HG03460 (cell line): ENCODE data around the gene NRSN2.
"Not testable (repeated sequence)": the region's sequence is repeated elsewhere in the genome, so short reads cannot be mapped to it uniquely, and the experiment has no call there.

ENCODE experiments used
- ATAC-seq: cut with Tn5 transposase; IDR thresholded peaks from one replicate; pipeline ENCODE4 v1.9.1; 2021; ENCODE audit not compliant: unreplicated experiment

Gene NRSN2

DNA sequence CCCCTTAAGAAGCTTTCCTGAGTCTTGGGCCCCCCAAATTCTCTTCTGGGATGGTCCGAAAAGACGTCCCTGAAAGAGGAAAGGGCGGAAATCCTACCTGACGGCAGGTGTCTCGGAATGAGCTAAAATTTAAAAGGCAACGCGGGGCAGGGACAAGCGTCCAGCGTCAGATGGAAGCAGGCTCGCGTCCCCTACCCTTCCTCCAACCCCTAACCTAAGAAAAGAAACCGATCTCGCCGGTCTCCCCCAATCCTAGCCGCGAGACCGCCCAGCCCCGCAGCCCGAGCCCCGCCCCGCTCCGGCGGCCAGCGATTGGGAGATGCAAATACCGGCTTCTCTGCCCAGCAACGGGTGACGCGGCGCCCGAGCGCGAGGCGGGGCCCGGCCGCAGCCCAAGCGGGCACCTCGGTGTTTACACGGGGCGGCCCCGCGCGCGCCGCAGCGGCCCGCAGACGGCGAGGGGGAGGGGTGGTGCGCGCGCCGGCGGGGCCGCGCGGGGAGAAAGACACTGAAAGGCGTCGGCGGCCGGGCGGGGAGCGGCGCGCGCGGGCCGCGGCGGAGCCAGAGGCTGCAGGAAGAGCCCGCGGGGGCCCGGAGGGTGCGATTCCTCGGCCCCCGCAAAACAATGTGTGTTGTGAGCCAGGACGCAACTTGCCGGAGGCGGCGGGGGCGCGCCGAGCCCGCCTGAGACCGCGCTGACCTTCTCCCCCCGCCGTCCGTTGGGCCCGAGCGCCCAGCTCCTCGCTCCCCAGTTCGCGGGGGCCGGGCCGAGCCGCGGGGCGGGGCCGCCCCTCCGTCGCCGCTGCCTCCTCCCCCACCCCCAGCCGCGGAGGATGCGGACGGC lies 21.6 kb upstream of the NRSN2 start, which contains the start of gene SOX12:
Gene SOX12 (plus strand): TSS at position 508 of the 844 bp plus-strand sequence. CDS start 373 bp downstream, outside the sequence.
- peak; percentile 65 for ATAC-seq

GRCh38 chr20:325889-326644 lies 20.8 kb upstream of the NRSN2 start:
- no peak for ATAC-seq

GRCh38 chr20:326645-327185 lies 20.2 kb upstream of the NRSN2 start:
- ATAC-seq = no peak

DNA sequence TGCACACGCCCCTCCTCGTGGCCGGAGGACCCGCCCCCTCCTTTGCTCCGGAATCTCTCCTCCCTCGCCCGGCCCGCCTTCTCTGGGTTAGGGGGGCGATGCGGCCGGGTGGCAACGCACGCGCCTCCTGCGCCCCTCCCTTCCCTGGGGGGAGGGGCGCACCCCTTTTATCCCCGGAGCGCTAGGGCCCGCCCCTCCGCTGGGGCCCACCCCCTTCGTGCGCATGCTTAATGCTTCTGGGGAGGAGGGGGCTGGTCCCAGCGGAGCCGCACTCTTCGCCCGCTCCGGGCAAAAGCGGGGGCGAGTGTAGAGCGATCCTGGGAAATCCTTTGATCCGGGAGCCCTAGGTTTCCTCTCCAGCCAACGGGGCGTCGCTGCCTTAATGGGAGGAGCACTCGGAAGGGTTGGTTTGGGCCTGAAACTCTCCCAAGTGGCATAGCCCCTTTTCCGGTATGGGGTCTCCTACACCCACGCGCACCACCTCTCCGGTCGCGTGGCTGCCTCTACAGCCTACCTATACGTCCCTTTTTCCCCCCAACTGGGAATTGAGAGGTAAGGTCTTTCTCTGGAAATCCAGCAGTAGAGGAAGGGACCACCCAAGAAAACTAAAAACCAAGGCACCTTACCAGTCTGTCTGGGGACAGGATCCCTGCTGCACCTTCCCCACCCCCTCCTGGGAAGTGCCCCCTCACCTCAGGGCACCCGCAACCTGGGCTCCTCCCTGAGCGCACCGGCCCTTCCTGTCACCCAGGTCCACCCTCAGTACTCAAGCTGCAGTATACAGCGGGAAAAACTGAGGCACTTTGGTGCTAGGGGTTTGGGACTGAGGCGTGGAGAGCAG lies 19.5 kb upstream of the NRSN2 start:
- ATAC-seq = peak; percentile 15

GRCh38 chr20:328027-328974 lies 18.6 kb upstream of the NRSN2 start:
- ATAC-seq = no peak

- ATAC-seq = no peak
Observed at GRCh38 chr20:328975-329695, 17.8 kb upstream of the NRSN2 start.

DNA sequence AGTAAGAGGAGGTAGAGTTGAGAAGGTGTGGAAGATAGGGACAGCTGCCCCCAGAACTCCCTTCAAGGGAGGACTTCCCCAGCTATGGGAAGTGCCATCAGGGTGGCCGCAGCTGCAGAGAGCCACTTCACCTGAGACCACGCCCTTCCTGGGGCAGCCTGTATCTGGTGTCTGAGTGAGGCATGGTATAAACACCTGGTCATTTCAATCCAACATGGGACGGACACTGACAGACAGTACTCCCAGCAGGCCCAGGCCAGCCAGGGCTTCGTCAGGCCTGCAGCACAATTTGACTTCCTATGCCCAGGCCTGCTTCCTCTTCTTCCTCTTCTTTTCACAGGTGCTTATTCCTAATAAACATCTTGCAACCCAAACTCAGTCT lies 17.1 kb upstream of the NRSN2 start:
- no peak for ATAC-seq

DNA sequence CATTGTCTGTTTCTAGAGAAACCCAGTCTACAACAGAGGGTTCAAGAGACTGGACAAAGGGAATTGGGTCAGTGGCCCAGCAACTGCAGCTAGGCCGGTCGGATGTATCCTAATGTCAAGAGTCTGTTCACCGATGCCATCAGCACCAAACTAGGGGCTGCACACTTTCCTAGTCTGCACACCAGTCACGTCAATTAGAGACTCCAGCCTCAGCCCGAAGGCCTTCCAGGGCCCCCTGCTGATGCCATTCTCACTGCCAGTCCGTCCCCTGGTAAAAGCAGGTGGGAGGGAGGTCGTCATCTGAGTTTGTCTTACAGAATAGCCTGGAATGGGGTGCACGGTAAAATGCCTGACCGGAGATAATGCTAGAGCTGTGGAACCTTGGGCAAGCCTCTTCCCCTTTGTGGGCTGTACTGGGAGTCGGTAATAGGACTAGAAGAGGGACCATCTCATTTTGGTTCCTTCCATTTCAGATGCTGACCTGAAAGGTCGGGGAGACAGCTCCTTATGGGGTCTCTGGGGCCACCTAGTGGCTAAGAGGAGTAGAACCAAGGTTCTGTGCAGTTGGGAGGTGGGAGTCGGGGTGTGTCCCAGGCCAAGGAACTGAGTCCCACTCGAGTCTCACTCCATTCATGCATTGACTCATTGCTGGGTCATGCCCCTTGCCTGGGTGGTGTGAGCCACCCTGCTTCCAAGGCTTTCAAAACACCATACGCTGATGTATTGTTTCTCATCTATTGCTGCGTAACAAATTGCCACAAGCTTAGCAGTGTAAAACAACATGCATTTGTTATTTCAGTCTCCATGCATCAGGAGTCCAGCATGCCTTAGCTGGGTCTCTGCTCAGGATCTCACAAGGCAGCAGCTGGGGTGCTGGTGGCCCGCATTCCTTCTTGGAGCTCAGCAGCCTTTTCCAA lies 16.4 kb upstream of the NRSN2 start:
- ATAC-seq = no peak

- ATAC-seq = no peak
Observed at GRCh38 chr20:334578-334977, 12.3 kb upstream of the NRSN2 start.

DNA sequence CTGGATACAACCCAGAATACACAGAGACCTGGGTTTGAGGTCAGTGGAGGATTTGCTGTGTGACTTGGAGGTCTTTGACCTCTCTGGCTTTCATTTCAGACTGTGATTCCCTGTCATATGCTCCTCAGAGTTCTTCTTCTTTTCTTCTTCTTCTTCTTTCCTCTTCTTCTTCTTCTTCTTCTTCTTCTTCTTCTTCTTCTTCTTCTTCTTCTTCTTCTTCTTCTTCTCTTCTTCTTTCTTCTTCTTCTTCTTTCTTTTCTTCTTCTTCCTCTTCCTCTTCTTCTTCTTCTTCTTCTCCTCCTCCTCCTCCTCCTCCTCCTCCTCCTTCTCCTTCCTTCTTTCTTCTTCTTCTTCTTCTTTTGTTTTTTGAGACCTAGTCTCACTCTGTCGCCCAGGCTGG lies 10.9 kb upstream of the NRSN2 start:
- ATAC-seq = not testable (repeated sequence)

DNA sequence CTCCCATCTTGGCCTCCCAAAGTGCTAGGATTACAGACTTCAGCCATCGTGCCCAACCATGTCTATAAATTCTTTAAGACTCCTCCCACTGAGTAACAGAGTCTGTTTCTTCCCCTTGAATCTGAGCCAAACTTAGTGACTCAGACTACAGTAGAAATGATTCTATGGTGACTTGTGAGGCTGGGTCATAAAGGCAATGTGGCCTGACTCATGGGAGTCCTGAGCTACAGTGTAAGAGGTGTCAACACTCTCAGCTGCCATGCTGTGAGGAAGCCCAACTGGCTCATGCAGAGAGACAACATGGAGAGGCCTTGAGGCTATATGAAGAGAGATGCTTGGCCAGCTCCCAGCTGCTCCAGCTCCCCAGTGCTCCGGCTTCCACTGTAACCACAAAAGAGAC lies 5.2 kb upstream of the NRSN2 start:
- no peak for ATAC-seq

GRCh38 chr20:343107-343506 lies 3.8 kb upstream of the NRSN2 start:
- ATAC-seq = no peak

DNA sequence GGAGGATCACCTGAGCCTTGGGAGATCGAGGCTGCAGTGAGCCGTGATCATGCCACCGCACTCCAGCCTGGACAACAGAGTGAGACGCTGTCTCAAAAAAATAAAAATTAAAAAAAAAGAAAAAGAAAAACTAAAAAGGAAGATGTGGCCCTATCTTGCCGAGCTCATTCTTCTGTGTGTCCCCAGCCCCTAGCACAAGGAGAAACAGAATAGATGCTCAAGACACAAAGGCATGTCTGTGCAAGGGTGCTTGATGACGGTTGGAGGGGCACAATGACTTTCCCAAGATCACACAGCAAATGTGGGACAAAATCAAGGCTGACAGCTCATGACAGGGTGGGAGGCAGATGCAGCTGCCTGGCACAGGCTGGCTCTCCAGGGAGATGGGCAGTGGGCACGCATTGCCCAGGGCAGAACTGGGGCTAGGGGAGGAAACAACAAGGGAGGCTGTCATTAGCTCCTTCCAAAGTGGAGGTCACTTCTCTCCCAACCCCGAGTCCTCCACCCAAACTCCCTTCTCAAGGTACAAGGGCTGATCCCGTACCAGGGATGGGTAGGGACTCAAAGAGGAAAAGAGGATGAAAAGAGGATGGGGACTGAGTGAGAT lies 775 bp upstream of the NRSN2 start:
- ATAC-seq = no peak

DNA sequence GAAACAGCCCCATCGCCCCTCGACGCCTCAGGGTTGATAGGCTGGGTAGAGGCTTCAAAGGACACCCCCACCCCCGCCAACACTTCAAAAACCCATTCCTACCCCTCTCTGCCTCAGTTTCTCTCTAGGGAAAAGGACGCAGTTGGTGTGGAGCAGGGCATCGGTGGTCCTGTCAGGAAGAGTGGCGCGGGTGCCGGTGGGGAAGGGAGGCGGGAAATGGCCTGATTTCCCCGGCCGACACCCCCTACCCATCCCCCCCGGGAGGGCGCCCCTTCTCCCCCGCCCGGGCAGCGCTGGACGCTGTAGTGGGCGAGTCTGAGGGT lies 367 bp downstream of the NRSN2 start:
- ATAC-seq = peak; percentile 1

DNA sequence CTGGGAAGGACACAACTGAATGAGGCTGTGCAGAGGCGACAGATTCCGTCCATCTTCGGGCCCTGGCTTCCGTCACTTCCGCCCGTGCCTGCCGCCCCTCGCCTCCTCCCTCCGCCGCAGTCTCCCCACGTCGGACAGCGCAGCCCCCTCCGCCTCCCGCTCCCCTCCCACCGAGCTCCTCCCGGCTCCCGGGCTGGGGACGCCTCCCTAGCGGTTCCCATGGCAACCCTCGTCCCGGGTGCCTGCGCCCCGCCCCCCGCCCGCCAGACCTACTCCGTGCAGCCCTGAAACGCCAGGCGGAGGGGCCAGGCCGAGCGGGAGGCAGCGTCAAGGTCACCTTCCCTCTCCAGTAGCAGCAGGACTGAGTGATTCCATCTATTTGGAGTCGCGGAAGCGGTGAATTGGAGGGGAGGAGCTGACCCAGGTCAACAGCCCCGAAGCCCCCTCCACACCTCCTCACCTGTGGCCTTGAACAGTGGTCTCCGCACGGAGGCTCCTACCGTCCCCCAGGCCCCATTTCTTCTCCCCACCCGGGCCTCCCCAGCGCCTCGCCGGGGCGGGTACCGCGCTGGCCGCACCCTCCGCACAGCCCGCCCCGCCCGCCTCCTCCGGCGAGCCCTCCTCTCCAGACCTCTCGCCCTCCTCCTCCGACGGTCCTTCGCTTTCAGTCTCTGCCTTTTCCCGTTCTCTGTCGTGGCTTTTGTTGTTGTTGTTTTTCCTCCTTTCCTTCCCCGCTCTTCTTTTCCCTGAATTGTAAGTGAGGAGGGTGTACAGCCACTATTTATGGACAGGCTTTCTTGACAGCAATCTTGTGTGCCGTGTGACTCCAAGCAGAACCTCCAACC lies 951 bp downstream of the NRSN2 start:
- peak; percentile 76 for ATAC-seq

GRCh38 chr20:348972-349841 lies 2.3 kb downstream of the NRSN2 start:
- ATAC-seq = no peak
